Erythroblast (primary cell): ENCODE results near the gene IL6ST.
"Not testable (repeated sequence)": the region's sequence is repeated elsewhere in the genome, so short reads cannot be mapped to it uniquely, and the experiment has no call there.

ENCODE experiments used
- DNase-seq, 2 experiments: peaks; one replicate each; lab custom pipeline; 2025; lab: John Stamatoyannopoulos, UW
- GATA1 ChIP-seq: IDR thresholded peaks from 2 replicates; pipeline ENCODE4 v1.6.1; 2011; ENCODE audit warnings: low read depth, mild to moderate bottlenecking, control low read depth, low read length, moderate library complexity
- POLR2A ChIP-seq: IDR thresholded peaks from 2 replicates; pipeline ENCODE4 v1.6.1; 2011; ENCODE audit warnings: mild to moderate bottlenecking, low read length

Gene IL6ST

DNA sequence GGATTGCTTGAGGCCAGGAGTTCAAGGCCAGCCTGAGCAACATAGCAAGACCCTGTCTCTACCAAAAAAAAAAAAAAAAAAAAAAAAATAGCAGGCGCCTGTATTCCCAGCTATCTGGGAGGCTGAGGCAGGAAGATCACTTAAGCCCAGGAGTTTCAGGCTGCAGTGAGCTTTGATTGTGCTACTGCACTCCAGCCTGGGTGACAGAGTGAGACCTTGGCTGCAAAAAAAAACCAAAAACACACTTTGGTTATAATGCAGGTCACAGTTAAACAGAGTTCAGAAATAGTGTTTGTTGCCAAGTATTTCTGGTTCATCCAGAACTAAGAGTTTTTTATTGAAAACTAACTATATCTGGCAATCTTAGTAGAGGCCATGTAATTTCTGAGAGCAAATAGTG lies 24.1 kb upstream of the IL6ST start:
- TF ChIP-seq GATA1 (no peak), POLR2A (no peak)
- DNase-seq: no peak

DNA sequence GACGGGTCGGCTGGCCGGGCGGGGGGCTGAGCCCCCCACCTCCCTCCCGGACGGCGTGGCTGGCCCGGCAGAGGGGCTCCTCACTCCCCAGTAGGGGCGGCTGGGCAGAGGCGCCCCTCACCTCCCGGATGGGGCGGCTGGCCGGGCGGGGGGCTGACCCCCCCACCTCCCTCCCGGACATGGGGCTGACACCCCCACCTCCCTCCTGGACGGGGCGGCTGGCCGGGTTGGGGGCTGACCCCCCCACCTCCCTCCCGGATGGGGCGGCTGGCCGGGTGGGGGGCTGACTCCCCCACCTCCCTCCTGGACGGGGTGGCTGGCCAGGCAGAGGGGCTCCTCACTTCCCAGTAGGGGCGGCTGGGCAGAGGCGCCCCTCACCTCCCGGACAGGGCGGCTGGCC lies 19.9 kb upstream of the IL6ST start:
- DNase-seq: not testable (repeated sequence)

DNA sequence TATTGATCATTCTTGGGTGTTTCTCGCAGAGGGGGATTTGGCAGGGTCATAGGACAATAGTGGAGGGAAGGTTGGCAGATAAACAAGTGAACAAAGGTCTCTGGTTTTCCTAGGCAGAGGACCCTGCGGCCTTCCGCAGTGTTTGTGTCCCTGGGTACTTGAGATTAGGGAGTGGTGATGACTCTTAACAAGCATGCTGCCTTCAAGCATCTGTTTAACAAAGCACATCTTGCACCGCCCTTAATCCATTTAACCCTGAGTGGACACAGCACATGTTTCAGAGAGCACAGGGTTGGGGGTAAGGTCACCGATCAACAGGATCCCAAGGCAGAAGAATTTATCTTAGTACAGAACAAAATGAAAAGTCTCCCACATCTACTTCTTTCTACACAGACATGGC lies 19.2 kb upstream of the IL6ST start:
- not testable (repeated sequence) for DNase-seq

DNA sequence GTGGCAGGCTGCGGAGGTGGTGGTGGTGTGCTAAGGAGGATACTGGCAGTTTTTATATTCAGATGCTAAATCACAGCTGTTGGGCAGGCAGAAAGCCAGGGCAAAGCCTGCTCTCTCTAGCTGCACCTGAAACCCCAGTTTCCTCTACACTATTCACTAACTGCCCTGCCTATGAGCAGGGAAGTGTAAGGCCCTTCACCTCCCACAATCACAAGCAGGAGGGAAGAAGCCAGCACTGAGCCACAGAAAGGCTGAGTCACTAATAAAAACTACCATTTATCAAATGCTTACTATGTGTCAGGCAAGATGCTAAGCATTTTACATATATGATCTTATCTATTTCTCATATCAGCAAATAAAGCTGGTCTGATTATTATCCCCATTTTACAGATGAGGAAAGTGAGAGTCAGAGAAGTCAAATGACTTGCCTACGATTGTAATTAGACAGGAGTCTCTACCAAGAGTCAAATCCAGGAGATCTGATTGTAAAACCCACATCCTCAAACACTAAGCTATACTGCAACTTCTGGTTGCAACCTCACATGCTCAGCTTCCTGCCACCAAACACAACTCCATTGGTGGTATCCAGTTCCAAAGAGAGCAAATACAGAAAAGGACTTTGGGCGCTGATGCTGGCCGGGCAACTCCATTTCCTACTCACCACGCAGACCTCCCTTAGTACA lies 17.7 kb upstream of the IL6ST start:
- peak in 1 of 2 experiments; percentile 38 for DNase-seq
- TF ChIP-seq GATA1 (no peak), POLR2A (no peak)

DNA sequence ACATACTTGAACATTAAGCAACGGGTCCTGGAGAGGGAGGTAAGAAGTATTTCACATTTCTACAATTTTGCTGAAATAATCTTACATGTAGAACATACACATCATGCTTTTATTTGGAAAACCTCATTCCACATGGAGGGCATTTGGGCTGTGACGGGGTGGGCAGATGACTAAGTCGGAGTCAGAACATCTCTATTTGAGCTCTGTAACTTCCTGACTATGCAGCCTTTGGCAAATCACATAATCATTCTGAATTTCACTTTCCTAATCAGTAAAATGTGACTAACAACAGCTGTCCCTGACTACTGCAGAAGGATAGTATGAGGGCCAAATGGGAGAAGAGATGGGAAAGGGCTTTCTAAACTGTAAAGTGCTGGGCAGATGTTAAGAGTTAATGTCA lies 17.1 kb upstream of the IL6ST start:
- TF ChIP-seq POLR2A (no peak), GATA1 (no peak)
- DNase-seq: peak in 1 of 2 experiments; percentile 56

DNA sequence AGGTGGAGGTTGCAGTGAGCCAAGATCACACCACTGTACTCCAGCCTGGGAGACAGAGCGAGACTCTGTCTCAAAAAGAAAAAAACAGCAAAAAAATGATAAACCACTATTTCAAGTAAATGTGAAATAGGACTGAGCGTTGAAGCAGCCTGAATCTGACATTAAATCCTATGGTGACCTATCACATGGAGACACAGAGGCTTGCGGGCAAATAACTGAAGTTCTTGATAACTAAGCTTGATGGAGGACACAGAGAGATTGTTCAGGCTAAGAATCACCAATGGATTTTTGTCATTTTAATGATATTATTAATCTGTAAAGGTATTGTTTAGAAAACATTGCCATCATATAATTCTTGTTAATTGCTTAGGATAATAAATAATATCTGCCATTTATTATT lies 15.7 kb upstream of the IL6ST start:
- DNase-seq: no peak
- no peak for TF ChIP-seq POLR2A
- no peak for TF ChIP-seq GATA1

DNA sequence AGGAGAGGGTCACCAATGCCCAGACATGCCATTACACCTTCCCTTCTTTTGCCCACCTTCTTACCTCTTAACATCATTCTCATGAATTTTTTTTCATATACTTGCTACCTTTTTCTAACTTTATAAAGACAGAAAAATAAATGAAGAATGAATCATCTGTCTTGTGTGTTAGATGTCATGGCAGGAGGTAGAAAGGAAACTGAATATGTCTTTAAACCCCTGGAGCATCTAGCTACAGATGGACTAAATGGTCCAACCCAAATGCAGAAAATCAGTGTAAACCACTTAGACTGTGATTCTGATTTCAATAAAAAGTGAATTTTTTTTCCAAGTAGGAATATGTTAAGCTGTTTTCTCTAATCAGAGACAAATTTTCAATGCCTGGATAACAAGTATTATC lies 11.8 kb upstream of the IL6ST start:
- no peak for DNase-seq
- no peak for TF ChIP-seq POLR2A
- no peak for TF ChIP-seq GATA1

DNA sequence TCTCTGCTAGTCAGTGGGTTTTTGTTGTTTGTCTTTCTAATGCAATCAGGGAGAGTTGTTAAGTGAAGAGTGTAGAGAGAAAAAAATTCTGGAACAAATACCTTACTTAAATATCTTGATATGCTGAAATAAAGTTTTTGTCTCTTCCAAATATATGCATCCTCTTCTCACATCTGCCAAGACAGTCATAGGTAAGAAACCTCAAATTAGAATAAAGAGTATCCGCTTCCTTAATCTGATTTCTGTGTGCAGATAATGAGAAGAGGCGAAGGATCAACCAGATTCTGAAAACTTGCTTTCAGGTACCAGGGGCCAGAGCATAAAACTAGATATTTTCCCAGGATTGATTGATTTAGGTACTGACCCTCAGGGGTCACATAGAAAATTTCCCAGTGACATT lies 11.3 kb upstream of the IL6ST start:
- TF ChIP-seq POLR2A: no peak
- TF ChIP-seq GATA1: no peak
- DNase-seq: no peak

DNA sequence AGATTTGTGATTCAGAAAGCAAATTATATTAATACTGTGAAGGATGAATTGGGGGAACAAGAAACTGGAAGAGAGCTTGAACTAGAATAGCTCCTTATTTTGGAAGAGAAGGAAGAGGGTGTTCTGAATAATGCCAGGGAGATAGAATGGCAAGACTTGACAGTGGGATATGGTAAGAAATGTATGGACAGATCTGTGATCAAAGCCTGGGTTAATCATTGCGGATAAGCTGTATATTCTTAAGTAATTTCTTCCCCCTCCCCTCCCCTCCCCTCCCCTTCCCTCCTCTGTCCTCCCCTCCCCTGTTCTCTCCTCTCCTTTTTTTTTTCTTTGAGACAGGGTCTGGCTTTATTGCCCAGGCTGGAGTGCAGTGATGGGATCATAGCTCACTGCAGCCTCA lies 10.1 kb upstream of the IL6ST start:
- no peak for TF ChIP-seq GATA1
- no peak for TF ChIP-seq POLR2A
- no peak for DNase-seq

DNA sequence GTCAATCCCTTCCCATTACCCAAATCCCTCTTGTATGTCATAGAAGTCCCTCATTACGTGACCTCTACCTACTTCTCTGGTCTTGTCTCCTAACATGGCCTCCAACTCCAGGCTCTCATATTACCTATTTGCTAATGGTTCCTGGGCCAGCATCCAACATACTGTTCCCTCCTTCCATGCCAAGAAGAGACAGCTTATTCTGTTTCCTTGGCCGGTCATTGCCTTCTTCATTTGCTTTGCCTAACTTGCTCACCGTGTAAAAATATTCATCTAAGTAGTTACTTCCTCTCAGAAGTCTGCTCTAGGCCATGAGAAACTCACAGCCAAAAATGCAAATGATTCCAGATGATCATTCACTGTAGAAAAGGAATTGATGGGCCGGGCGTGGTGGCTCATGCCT lies 8.9 kb upstream of the IL6ST start:
- no peak for TF ChIP-seq POLR2A
- no peak for DNase-seq

DNA sequence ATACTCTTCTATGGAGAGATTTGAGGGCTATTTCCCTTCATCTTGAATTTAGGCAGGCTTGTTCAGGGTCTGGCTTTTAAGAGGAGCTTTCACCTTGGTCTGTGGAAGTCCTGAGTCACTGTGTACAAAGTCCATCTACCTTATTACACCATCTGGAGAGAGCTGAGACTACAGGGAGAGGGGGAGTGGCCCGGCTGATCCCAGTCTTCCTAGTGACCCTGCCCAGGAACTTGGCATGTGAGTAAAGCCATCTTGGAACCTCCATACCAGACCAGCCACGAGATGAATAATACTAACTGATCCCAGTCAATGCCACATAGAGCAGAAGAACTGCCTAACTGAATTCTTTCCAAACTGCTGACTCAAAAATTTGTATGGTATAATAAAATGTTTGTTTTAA lies 8.4 kb upstream of the IL6ST start:
- peak in 1 of 2 experiments; percentile 52 for DNase-seq
- TF ChIP-seq POLR2A: no peak
- no peak for TF ChIP-seq GATA1

DNA sequence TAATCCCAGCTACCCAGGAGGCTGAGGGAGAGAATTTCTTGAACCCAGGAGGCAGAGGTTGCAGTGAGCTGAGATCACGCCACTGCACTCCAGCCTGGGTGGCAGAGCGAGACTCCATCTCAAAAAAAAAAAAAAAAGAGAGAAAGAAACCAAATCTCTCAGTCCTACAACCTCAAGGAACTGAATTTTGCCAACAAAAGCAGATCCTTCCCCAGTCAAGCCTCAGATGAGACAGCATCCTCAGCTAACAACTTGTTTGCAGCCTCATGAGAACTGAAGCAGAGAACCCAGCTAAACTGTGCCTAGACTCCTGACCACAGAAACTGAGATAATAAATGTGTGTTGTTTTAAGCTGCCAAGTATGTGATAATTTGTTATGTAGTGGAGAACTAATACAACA lies 7.5 kb upstream of the IL6ST start:
- TF ChIP-seq POLR2A: no peak
- DNase-seq: peak in 1 of 2 experiments; percentile 12

DNA sequence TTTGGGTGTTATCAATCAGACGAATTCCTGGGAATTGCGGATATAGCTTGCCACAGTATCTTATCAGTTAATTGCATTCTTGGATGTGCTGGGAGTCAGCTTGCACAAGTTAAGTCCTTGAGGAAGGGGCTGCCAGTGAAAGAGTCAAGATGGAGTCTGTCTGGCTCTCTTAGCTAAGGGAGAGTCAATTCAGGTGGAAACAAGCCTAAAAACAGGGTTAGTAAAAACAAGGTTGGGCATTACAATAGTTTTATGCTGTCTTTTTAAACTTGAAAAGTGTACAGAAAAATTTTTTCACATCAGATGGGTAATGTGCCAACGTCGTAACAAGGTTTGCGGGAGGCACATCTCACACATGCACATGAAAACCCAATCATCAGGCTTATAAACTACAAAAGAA lies 5.5 kb upstream of the IL6ST start:
- DNase-seq: not testable (repeated sequence)

DNA sequence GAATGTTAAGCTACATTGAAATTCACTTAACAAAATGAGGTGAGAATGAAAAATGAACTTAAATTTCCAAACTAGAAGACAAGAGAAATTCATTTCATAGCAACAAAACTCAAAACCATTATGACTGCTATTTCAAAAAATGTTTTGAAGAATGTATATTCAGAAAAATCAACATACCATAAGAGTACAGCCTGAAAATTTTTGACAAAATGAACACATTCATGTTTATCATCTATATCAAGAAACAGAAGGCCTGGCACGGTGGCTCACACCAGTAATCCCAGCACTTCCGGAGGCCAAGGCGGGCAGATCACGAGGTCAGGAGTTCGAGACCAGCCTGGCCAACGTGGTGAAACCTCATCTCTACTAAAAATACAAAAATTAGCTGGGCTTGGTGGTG lies 4.2 kb upstream of the IL6ST start:
- peak in 1 of 2 experiments; percentile 42 for DNase-seq
- TF ChIP-seq GATA1 (no peak), POLR2A (no peak)

DNA sequence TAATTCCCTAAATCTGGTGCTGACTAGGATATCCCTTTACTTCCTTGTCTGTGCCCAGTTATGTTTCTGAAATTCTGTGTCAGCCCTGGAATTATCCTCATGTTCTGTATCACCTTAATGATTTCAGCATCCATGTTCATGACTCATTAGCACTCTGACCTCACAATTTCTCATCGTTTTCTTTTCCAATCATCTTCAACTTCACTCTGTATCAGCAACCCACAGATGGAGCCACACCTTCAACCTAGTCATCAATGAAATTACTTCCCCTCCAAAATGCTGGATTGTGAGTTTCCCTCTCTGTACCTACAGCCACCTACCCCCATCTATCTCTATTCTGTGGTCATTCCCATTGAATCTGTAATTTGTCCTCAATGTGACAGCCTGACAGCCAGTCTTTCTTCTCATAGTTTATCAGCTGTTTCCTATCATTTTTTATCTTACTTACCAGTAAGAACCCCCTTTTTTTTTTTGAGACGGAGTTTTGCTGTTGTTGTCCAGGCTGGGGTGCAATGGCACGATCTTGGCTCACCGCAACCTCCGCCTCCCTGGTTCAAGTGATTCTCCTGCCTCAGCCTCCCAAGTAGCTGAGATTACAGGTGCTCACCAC lies 3.1 kb upstream of the IL6ST start:
- TF ChIP-seq GATA1 (no peak), POLR2A (peak; percentile 37)
- DNase-seq: peak; percentile 90 to 94
